HFF-Myc (cell line): Measurements from ENCODE around the gene PLCD1.
"Not testable (repeated sequence)": the region's sequence is repeated elsewhere in the genome, so short reads cannot be mapped to it uniquely, and the experiment has no call there.

Source experiments
- DNase-seq: peaks from one replicate; pipeline ENCODE4 v3.0.0-alpha.2; 2011; ENCODE audit warnings: low read depth; ENCODE audit errors: extremely low read depth
- H3K4me3 ChIP-seq: replicated peaks from 2 replicates; pipeline ENCODE4 v1.5.1; 2011; ENCODE audit warnings: low read depth, mild to moderate bottlenecking, control low read depth, low read length
- CTCF ChIP-seq: IDR thresholded peaks from 2 replicates; pipeline ENCODE4 v1.5.1; 2012; ENCODE audit warnings: mild to moderate bottlenecking, low read depth, low read length, control low read depth; ENCODE audit errors: missing control alignments

Gene PLCD1

GRCh38 chr3:37991823-37992222 lies 37.6 kb downstream of the PLCD1 start:
- no peak for TF ChIP-seq CTCF
- DNase-seq, result no peak
- no peak overlapping the region for H3K4me3 ChIP-seq

- TF ChIP-seq CTCF, result no peak
- DNase-seq, result no peak
- H3K4me3 ChIP-seq, result no peak overlapping the region
Measured at GRCh38 chr3:37991109-37991508, 38.3 kb downstream of the PLCD1 start.

- DNase-seq, result no peak
- no peak within 1 kb of the TSS for H3K4me3 ChIP-seq
- TF ChIP-seq CTCF, result no peak
Measured at GRCh38 chr3:37990527-37990926, 38.9 kb downstream of the PLCD1 start, which contains the start of gene VILL. Gene VILL, plus strand, starts transcription at chr3:37990786. Its CDS starts 2,887 bp downstream, at chr3:37993673.

GRCh38 chr3:37989821-37990480 lies 39.5 kb downstream of the PLCD1 start:
- DNase-seq, result no peak
- no peak for TF ChIP-seq CTCF
- H3K4me3 ChIP-seq, result no peak overlapping the region

GRCh38 chr3:37988931-37989525 lies 40.4 kb downstream of the PLCD1 start:
- H3K4me3 ChIP-seq, result no peak overlapping the region
- TF ChIP-seq CTCF, result no peak
- no peak for DNase-seq

- not testable (repeated sequence) for DNase-seq, H3K4me3 ChIP-seq
Measured at GRCh38 chr3:37988376-37988775, 41.1 kb downstream of the PLCD1 start.

GRCh38 chr3:37987751-37988179 lies 41.7 kb downstream of the PLCD1 start:
- no peak for DNase-seq
- H3K4me3 ChIP-seq, result no peak overlapping the region
- no peak for TF ChIP-seq CTCF
